Prostate gland (tissue), 2 donors: ENCODE results near the gene RTEL1. TPM values are rescaled to one million over a fixed set of nuclear protein-coding genes. Genes with fewer than 3 reads are reported as not detected.

Experiments
- DNase-seq: peaks from one replicate; pipeline ENCODE4 v3.0.0-alpha.2; 2019; ENCODE audit warnings: low spot score
- H3K27ac ChIP-seq, 2 donors: fragments of 200-600 bp; sonication (generic); 2 replicates each; pipeline ENCODE4 v1.5.1; 2017 to 2019
- H3K27me3 ChIP-seq: fragments of 200-600 bp; sonication (generic); replicated peaks from 2 replicates; pipeline ENCODE4 v1.5.1; 2019; ENCODE audit not compliant: insufficient read depth
- H3K36me3 ChIP-seq, 2 donors: fragments of 200-600 bp; sonication (generic); 1 replicate in 1 of 2; 2 replicates in 1 of 2; pipeline versions ENCODE4 v1.5.1 to v1.8.1; 2017 to 2019
- H3K4me1 ChIP-seq: fragments of 200-600 bp; sonication (generic); replicated peaks from 2 replicates; pipeline ENCODE4 v1.5.1; 2019
- H3K4me3 ChIP-seq, 2 donors: fragments of 200-600 bp; sonication (generic); 2 replicates each; pipeline ENCODE4 v1.5.1; 2017 to 2019
- H3K9me3 ChIP-seq: fragments of 200-600 bp; sonication (generic); 2 replicates; pipeline ENCODE4 v1.5.1; 2017
- CTCF ChIP-seq, 4 experiments: fragments of 200-600 bp in 2 of 4; fragments of 450-650 bp in 2 of 4; sonication (generic) in 2 of 4; IDR thresholded peaks; 1 replicate in 3 of 4; 2 replicates in 1 of 4; pipeline ENCODE4 v1.5.1; 2016 to 2019; ENCODE audit warnings: antibody characterized with exemption in 4 of 4, mild to moderate bottlenecking in 2 of 4, moderate library complexity in 2 of 4
- POLR2A ChIP-seq: fragments of 450-650 bp; IDR thresholded peaks from one replicate; pipeline ENCODE4 v1.6.1; 2016; ENCODE audit warnings: antibody characterized with exemption, mild to moderate bottlenecking
- POLR2AphosphoS5 ChIP-seq: sonication (generic); formaldehyde crosslinking; IDR thresholded peaks from one replicate; pipeline ENCODE4 v1.6.1; 2017; ENCODE audit warnings: antibody characterized with exemption
- WGBS: methylation state at CpG from one replicate; pipeline ENCODE4 v1.1.5; 2018; 5-methylcytosine and 5-hydroxymethylcytosine counted together
- intact Hi-C: fragments of 100-400 bp; cut with DNase I; formaldehyde crosslinking; loops from one replicate; pipeline ENCODE4 v1.14.2; 2022
- total RNA-seq, 2 donors: library from RNA; depleted of rRNA; stranded (reverse); fragments of >200 nt; gene quantifications; one replicate each; pipeline ENCODE4 v1.1.0, GENCODE V29; 2016

RTEL1 gene
- total RNA-seq, 2 donors from 2014 or later, result 21.8 to 42.6 TPM

- H3K27me3 ChIP-seq, result no peaks in the 10 kb centered on the region
- TF ChIP-seq POLR2A (no peak), POLR2AphosphoS5 (no peak), CTCF (IDR thresholded peaks at IDR 0.05) (no peak)
- no peaks in the 10 kb centered on the region for H3K9me3 ChIP-seq
- H3K4me3 ChIP-seq, result no peak overlapping the region
- no peak overlapping the region for H3K27ac ChIP-seq
- peaks cover 6% of the 10 kb centered on the region for H3K4me1 ChIP-seq
- WGBS, result 90% methylated on average over 8 of the region's 8 CpGs
- peaks cover 0 to 5% of the 10 kb centered on the region in 2 donors for H3K36me3 ChIP-seq
- intact Hi-C loops, result no loop called here
- DNase-seq, result no peak
These were observed 2.5 kb downstream of the RTEL1 start for GRCh38 chr20:63660622-63661021.

GRCh38 chr20:63661108-63661507, 3.0 kb downstream of the RTEL1 start:
- TF ChIP-seq POLR2AphosphoS5 (no peak), CTCF (IDR thresholded peaks at IDR 0.05) (no peak), POLR2A (no peak)
- no peak overlapping the region for H3K4me3 ChIP-seq
- WGBS, result 93% methylated on average over 22 of the region's 22 CpGs
- H3K27me3 ChIP-seq, result no peaks in the 10 kb centered on the region
- H3K36me3 ChIP-seq, result peaks cover 0 to 5% of the 10 kb centered on the region in 2 donors
- H3K9me3 ChIP-seq, result no peaks in the 10 kb centered on the region
- intact Hi-C loops, result no loop called here
- DNase-seq, result no peak
- no peak overlapping the region for H3K27ac ChIP-seq
- H3K4me1 ChIP-seq, result peaks cover 6% of the 10 kb centered on the region

GRCh38 chr20:63661959-63662812, 4.1 kb downstream of the RTEL1 start:
- H3K36me3 ChIP-seq, result peaks cover 3 to 5% of the 10 kb centered on the region in 2 donors
- no peak overlapping the region for H3K27ac ChIP-seq
- 95% methylated on average over 28 of the region's 33 CpGs for WGBS
- intact Hi-C loops, result no loop called here
- no peak for DNase-seq
- no peaks in the 10 kb centered on the region for H3K9me3 ChIP-seq
- peaks cover 6% of the 10 kb centered on the region for H3K4me1 ChIP-seq
- TF ChIP-seq CTCF (IDR thresholded peaks at IDR 0.05) (no peak), POLR2A (no peak), POLR2AphosphoS5 (no peak)
- H3K4me3 ChIP-seq, result no peak overlapping the region
- H3K27me3 ChIP-seq, result no peaks in the 10 kb centered on the region

- Histone ChIP-seq H3K9me3 (no peaks in the 10 kb centered on the region), H3K4me1 (peaks cover 6% of the 10 kb centered on the region), H3K36me3 (peaks cover 5 to 9% of the 10 kb centered on the region in 2 donors), H3K27ac (no peak overlapping the region), H3K4me3 (no peak overlapping the region), H3K27me3 (no peaks in the 10 kb centered on the region)
- intact Hi-C loops, result no loop called here
- 92% methylated on average over 9 of the region's 9 CpGs for WGBS
- TF ChIP-seq CTCF (IDR thresholded peaks at IDR 0.05) (no peak), POLR2AphosphoS5 (no peak), POLR2A (no peak)
- no peak for DNase-seq
These were observed 4.7 kb downstream of the RTEL1 start for GRCh38 chr20:63662813-63663189.
